Parathyroid adenoma (tissue), 2 donors: ENCODE measurements around the gene SKIDA1.

Experiments
- H2AFZ ChIP-seq: fragments of 300-600 bp; sonication (generic); one replicate; pipeline ENCODE4 v1.7.0; 2017; ENCODE audit warnings: antibody characterized with exemption, mild to moderate bottlenecking
- H3K27ac ChIP-seq: fragments of 300-600 bp; sonication (generic); one replicate; pipeline ENCODE4 v1.7.0; 2017
- H3K27me3 ChIP-seq: fragments of 300-600 bp; sonication (generic); one replicate; pipeline ENCODE4 v1.7.0; 2017; ENCODE audit warnings: low read length; ENCODE audit not compliant: control insufficient read depth, insufficient read depth
- H3K36me3 ChIP-seq: fragments of 300-600 bp; sonication (generic); one replicate; pipeline ENCODE4 v1.7.0; 2017; ENCODE audit warnings: low read length; ENCODE audit not compliant: control insufficient read depth, insufficient read depth
- H3K4me1 ChIP-seq: fragments of 300-600 bp; sonication (generic); one replicate; pipeline ENCODE4 v1.7.0; 2017; ENCODE audit warnings: control low read depth
- H3K4me2 ChIP-seq: fragments of 300-600 bp; sonication (generic); one replicate; pipeline ENCODE4 v1.7.0; 2017; ENCODE audit warnings: low read length
- H3K4me3 ChIP-seq: fragments of 300-600 bp; sonication (generic); one replicate; pipeline ENCODE4 v1.7.0; 2017; ENCODE audit warnings: low read depth, low read length
- H3K79me2 ChIP-seq: fragments of 300-600 bp; sonication (generic); one replicate; pipeline ENCODE4 v1.7.0; 2017; ENCODE audit warnings: control low read depth
- H3K9ac ChIP-seq: fragments of 300-600 bp; sonication (generic); one replicate; pipeline ENCODE4 v1.7.0; 2017; ENCODE audit warnings: mild to moderate bottlenecking
- H3K9me3 ChIP-seq: fragments of 300-600 bp; sonication (generic); one replicate; pipeline ENCODE4 v1.7.0; 2017; ENCODE audit warnings: low read length; ENCODE audit not compliant: control insufficient read depth
- TF ChIP-seq, protein P1 (sequence below): fragments of 300-600 bp; sonication (generic); IDR thresholded peaks from one replicate; pipeline ENCODE4 v1.7.0; 2017; ENCODE audit warnings: antibody characterized with exemption, mild to moderate bottlenecking
- donor health status: primary hyperparathyroidism.

SKIDA1 gene

DNA sequence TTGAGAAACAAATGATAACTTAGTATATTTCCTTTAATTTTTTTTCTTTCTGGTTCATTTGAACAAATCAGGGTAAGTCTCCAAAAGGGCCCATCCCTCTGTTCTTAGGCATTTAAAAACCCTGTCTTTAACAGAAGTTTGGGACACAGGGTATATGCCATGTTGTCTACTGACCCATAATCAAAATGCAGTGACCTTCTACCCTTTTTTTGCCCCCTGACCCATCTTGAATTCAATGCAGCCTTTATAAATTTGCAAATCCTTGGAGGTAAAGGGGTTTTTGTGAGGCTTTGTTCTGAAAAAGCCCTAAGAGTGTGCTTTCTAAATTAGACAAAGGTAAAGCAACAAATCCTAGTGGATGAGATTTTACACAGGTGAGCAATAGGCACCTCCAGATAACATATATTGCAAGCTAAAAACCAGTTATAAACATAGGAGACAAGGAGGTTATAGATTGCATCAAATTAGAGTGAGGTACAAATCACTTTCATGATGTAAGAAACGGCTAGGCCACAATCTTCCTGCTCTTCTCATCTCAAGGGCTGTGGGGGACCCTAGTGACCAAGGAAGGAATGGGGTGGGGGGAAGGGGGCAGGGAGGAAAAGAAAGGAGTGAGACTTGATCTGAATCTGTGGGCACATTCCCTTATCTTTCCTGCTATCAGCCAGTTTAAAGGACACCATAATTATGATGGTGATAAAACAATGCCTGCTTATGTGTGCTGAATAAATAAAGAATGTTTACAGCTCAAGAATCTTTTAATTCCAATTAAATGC lies 2.7 kb downstream of the SKIDA1 start:
- H3K36me3 ChIP-seq = no peaks in the 10 kb centered on the region
- no peak overlapping the region for H3K4me2 ChIP-seq
- peaks cover 10% of the 10 kb centered on the region for H3K4me1 ChIP-seq
- no peak overlapping the region for H2AFZ ChIP-seq
- H3K4me3 ChIP-seq = no peak overlapping the region
- H3K9me3 ChIP-seq = no peaks in the 10 kb centered on the region
- H3K79me2 ChIP-seq = no peaks in the 10 kb centered on the region
- no peak overlapping the region for H3K9ac ChIP-seq
- no peaks in the 10 kb centered on the region for H3K27me3 ChIP-seq
- TF ChIP-seq, protein P1, sequence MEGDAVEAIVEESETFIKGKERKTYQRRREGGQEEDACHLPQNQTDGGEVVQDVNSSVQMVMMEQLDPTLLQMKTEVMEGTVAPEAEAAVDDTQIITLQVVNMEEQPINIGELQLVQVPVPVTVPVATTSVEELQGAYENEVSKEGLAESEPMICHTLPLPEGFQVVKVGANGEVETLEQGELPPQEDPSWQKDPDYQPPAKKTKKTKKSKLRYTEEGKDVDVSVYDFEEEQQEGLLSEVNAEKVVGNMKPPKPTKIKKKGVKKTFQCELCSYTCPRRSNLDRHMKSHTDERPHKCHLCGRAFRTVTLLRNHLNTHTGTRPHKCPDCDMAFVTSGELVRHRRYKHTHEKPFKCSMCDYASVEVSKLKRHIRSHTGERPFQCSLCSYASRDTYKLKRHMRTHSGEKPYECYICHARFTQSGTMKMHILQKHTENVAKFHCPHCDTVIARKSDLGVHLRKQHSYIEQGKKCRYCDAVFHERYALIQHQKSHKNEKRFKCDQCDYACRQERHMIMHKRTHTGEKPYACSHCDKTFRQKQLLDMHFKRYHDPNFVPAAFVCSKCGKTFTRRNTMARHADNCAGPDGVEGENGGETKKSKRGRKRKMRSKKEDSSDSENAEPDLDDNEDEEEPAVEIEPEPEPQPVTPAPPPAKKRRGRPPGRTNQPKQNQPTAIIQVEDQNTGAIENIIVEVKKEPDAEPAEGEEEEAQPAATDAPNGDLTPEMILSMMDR = no peak
- H3K27ac ChIP-seq = no peak overlapping the region

DNA sequence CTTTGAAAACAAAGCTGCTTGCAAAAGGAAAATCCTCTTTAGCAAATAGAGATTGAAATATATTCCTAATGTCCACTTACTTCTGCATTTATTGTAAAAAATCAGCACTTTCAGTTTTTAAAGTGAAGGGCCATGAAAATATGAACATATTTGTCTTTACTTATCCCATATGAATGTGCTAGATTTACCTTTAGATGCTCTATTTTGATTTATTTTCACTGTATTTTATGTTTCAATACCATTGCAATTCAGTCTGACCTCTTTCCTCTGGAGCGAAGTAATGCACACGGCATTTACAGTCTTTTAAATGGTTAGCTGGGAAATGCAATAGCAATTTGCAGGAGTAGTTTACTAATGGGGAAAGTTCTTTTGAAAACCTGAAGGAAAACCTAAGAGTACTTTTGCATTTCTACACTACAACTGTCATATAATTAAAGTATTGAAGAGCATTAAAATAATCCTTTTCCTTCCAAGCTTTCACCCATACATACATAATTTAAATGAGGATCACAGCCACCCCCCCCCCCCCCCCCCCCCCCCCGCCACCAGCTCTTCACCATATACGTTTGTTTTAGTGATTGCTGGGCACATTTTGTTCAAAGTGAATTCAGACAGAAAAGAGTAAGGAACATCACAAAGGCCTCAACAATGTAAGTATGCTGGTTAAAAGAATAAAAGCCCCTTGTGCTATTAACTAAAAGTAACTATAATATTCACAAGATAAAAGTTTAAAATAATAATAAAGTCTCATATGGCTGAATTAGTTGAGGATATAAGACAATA lies 3.5 kb downstream of the SKIDA1 start:
- H3K9me3 ChIP-seq = no peaks in the 10 kb centered on the region
- no peak overlapping the region for H2AFZ ChIP-seq
- H3K9ac ChIP-seq = no peak overlapping the region
- H3K4me2 ChIP-seq = no peak overlapping the region
- no peak overlapping the region for H3K27ac ChIP-seq
- TF ChIP-seq, protein P1 = no peak
- peaks cover 13% of the 10 kb centered on the region for H3K4me1 ChIP-seq
- no peaks in the 10 kb centered on the region for H3K79me2 ChIP-seq
- H3K27me3 ChIP-seq = no peaks in the 10 kb centered on the region
- H3K4me3 ChIP-seq = no peak overlapping the region
- no peaks in the 10 kb centered on the region for H3K36me3 ChIP-seq

DNA sequence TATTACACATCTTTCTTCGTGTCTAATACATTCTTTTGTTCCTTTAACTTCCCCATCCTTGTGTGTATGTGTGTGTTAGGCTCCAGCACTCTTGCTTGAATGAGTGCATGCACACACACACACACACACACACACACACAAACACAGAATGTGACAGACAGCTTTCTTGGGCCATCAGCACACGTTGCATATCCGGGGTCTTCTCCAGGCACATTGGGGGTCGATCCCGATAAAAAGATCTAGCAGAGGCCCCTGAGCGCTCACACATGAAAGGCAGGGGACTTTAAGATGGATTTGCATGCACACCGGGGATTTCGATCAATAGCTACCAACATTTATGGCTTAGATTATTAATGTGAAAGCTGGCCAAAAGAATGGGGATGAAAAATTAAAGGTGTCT lies 4.5 kb downstream of the SKIDA1 start:
- TF ChIP-seq, protein P1 = no peak
- Histone ChIP-seq H3K36me3 (no peaks in the 10 kb centered on the region), H3K4me2 (no peak overlapping the region), H3K9me3 (no peaks in the 10 kb centered on the region), H3K4me3 (no peak overlapping the region), H3K27me3 (no peaks in the 10 kb centered on the region), H3K27ac (no peak overlapping the region), H3K4me1 (peaks cover 13% of the 10 kb centered on the region), H3K9ac (no peak overlapping the region), H2AFZ (no peak overlapping the region), H3K79me2 (no peaks in the 10 kb centered on the region)

DNA sequence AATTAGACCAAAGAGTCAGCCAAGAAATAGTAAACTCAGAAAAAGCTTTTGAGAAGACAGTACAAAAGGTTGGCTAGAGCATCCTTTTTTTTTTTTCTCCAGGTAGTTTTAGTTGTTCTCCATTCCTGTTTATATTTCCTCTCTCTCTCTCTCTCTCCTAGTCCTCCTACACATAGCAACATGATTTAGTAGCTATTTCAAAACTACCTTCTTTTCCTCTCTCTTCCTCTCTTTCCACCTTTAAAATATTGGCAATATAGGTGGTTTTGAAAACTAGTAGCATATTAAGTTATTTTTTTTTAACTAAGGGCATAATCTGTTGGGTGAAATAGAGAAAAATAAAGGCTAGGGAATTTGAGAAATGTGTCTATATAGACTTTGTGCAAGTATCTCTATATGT lies 5.0 kb downstream of the SKIDA1 start:
- TF ChIP-seq, protein P1 = no peak
- H3K9me3 ChIP-seq = no peaks in the 10 kb centered on the region
- no peaks in the 10 kb centered on the region for H3K79me2 ChIP-seq
- no peak overlapping the region for H3K27ac ChIP-seq
- H3K4me1 ChIP-seq = peaks cover 16% of the 10 kb centered on the region
- H3K9ac ChIP-seq = no peak overlapping the region
- no peaks in the 10 kb centered on the region for H3K27me3 ChIP-seq
- no peak overlapping the region for H3K4me2 ChIP-seq
- H3K36me3 ChIP-seq = no peaks in the 10 kb centered on the region
- no peak overlapping the region for H2AFZ ChIP-seq
- H3K4me3 ChIP-seq = no peak overlapping the region
